ENCODE results near the gene L3MBTL4. TPM values are rescaled to one million over a fixed set of nuclear protein-coding genes. Genes with fewer than 3 reads are reported as not detected.
"Not testable (repeated sequence)": the region's sequence is repeated elsewhere in the genome, so short reads cannot be mapped to it uniquely, and the experiment has no call there.

The L3MBTL4 gene
- total RNA-seq, 1 donor from 2014 or later: 6.5 TPM

- DNase-seq: no peak
Measured at GRCh38 chr18:6103741-6104140, 311.0 kb downstream of the L3MBTL4 start.

DNA sequence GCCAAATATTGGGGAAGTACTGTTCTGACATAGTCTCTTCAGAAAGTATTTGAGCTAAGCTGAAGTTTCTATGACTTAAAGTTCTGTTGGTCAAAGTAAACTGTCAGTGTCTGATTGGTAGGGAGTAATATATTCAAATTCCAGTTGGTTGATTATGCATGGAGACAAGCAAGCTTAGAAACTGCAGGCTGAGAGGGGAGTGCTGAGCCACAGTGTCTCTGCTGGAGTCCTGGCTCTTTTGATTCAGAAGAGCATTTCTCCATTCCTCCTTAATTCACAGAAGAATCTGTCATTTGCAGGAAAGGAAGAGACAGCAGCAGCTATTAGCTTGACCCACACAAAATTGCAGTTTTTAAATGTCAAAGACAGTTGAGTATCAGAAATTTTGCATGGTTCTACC is 318.0 kb downstream of the L3MBTL4 start:
- no peak for DNase-seq

GRCh38 chr18:6088432-6088831 is 326.3 kb downstream of the L3MBTL4 start:
- DNase-seq: no peak

GRCh38 chr18:6086731-6087130 is 328.0 kb downstream of the L3MBTL4 start:
- DNase-seq: no peak

GRCh38 chr18:6079406-6079805 is 335.3 kb downstream of the L3MBTL4 start:
- no peak for DNase-seq

DNA sequence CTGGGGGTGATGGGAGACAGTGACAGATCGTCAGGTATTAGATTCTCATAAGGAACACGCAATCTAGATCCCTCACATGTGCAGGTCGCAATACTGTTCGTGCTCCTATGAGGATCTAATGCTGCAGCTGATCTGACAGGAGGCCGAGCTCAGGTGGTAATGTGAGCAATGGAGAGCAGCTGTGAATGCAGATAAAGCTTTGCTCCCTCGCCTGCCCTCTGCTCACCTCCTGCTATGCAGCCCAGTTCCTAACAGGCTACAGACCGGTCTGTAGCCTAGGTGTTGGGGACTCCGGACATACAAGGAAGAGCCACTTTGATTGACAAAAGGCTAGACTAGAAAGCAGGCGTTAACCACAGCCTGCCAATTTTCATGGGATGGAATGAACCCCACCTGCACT is 335.8 kb downstream of the L3MBTL4 start:
- no peak for DNase-seq

DNA sequence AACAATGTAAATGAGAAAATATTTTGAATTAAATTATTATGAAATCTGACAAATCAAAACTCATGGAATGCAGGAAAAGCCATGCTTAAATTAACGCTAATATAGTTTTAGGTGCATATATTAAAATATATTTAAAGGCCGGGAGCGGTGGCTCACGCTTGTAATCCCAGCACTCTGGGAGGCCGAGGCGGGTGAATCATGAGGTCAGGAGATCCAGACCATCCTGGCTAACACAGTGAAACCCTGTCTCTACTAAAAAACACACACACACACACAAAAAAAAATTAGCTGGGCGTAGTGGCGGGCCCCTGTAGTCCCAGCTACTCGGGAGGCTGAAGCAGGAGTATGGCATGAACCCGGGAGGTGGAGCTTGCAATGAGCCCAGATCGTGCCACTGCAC is 342.3 kb downstream of the L3MBTL4 start:
- DNase-seq: not testable (repeated sequence)

DNA sequence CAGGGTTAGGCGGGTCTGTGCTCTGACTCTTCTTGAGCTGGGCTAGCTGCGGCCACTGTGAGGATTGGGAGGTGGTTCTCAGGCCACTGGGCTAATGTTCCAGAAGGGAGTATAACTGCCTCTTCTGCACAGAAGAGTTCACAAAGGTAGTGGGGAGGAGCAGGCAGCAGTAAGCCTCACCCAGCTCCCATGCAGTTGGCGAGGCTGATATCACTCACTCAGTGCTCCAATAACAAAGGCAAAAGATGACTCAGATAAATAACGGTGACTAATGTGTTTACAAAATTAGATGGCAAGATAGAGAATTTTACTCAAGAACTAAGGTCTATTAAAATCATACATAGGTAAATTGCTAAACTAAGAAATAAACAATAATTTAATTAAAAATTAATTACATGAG is 345.2 kb downstream of the L3MBTL4 start:
- no peak for DNase-seq

DNA sequence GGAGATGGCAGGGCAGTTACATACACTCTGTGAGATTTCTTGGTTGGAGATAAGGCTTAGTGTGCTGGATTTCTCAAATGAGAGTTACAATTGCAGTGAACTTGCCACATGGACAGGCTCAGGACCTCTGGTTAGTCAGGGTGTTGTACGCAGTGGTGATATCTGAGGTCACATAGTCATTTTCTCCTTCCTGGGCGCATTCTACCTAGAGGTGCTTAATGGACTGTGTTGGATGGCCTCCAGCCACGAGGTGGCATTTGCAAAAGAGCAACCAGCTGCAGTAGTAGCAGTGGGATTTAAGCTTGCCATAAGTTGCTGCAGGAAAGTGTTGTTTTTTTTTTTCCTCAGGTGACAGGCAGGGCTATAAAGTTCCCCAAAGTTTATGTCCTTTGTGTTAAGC is 345.6 kb downstream of the L3MBTL4 start:
- no peak for DNase-seq

DNA sequence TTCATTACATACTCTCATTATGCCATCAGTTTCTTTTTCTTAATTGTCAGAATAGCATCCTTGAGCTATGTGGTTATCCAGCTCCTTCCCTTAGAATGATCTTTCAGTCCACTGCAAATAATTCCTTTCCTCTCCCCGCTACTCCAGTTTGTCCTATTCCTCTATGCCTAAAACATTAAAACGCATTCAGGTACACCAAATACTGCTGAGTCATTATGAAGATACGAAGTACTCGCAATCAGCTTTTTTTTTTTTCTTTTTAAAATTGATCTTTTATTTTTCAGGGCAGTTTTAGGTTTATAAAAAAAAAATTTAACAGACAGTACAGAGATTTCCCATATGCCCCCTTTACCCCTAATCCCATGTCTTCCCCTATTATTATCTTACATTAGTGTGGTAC is 354.6 kb downstream of the L3MBTL4 start:
- no peak for DNase-seq

DNA sequence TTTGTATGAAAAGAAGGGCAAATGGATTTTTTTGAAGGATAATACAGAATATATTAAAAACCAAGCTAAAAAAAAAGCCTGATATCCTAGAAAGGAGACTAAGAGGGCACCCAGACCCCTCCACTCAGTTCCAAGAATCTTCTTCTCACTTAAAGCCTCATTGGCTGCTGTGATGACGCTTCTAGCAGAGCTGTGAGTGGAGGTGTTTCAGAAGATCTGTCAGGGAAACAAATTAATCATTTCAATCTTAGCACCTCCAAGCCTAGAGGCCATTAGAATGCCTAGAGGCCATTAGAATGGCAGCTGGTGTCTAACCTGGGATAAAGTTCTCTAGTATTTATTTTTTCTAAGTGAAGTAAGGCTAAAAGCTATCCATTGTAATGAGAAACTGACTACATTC is 355.2 kb downstream of the L3MBTL4 start:
- DNase-seq: no peak

DNA sequence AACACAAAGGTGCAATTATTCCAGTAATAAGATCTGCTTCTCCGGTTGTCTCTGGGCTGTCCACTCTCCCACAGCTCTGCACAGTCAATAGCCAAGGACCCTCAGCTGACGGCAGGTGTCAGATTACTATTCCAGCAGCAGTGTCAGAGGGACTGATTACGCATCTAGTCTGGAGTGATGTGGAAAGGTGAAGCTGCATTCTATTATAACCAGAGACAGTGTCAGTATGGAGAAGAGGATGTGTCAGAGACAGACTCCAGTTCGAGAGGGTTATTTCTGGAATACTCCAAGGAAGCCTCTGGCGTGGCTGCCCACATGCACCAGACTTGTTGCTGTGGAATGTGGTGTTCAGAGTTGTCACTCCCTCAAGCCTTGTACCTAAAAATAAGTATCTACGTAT is 355.8 kb downstream of the L3MBTL4 start:
- peak; percentile 72 for DNase-seq

- no peak for DNase-seq
Measured at GRCh38 chr18:6057604-6058003, 357.1 kb downstream of the L3MBTL4 start.

- no peak for DNase-seq
Measured at GRCh38 chr18:6056171-6056910, 358.4 kb downstream of the L3MBTL4 start.

GRCh38 chr18:6055711-6056110 is 359.0 kb downstream of the L3MBTL4 start:
- no peak for DNase-seq

DNA sequence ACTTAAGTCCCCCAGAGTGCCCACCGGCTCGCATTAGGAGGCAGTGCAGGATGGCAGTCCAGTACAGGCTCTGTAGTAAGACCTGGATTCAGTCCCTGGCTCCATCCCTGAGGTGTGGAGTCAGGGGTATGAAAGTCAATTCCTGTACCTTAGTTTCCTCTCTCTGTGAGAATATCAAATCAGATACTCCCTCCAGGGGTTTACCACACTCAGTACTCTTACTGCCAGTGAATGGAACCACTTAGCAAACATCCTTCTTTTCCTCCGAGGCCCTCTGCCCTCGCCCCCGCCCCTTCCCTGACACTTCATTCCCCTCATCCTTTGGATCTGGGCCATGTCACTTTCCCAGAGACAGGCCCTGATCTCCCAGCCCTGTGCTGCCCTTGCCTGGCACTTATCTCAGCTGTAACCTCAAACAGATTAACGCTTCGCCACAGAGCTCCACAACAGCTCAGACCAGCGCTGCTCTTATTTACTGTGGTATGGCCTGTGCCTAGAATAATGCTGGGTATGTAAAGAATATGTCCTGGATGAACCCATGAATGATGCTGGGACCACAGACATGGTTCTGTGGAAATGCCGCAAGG is 360.4 kb downstream of the L3MBTL4 start:
- DNase-seq: no peak

GRCh38 chr18:6052449-6052913 is 362.2 kb downstream of the L3MBTL4 start:
- DNase-seq: no peak

- DNase-seq: not testable (repeated sequence)
Measured at GRCh38 chr18:6047596-6047995, 367.1 kb downstream of the L3MBTL4 start.

- no peak for DNase-seq
Measured at GRCh38 chr18:6044773-6045172, 369.9 kb downstream of the L3MBTL4 start.

- no peak for DNase-seq
Measured at GRCh38 chr18:6044319-6044718, 370.4 kb downstream of the L3MBTL4 start.

GRCh38 chr18:6039055-6039454 is 375.7 kb downstream of the L3MBTL4 start:
- DNase-seq: no peak

GRCh38 chr18:6031442-6031841 is 383.3 kb downstream of the L3MBTL4 start:
- DNase-seq: no peak

DNA sequence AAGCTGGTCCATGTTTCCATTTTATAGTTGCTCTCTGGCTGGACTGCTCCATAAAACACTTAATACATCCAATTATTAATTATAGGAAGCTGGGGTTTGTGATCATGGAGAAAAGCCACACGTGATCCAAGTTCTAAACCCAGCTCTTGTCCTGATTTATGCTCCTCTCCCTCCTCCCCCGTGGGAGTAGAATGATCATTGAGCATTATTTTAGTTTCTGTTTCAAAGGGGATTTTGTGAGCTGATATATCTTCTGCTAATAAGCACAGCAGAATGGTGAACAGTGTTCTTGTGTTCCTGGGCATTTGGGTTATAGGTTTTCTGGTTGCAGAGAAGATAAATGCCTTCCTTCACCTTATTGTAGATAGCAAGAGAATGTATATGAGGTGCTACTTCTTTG is 383.7 kb downstream of the L3MBTL4 start:
- DNase-seq: no peak

DNA sequence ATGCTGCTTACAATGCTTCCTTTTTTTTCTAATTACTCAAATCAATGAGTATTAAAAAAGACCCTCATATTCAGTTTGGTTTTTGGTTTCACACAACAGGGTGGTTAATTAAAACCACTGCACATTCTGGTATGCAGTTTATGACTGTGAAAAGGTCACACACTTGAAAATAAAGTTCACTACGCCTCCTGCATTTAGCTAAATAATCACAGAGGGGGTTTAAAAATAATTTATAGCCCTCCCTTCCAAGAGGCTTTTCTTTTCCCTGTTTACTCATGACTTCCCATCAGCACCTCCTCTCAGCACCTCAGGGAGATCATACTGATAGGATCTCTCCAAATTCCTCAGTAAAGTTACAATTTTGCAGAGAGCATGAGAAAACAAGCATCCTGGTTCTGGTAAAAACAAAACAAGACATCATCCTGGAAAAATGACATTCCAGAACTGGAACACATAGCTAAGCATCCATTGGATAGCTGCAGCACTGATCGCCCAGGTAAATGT is 389.9 kb downstream of the L3MBTL4 start:
- no peak for DNase-seq

Measured in tongue (tissue), 2 donors.